Trophoblast cell (in vitro differentiated cells and primary cell): Measurements from ENCODE around the gene ORM2.

Source experiments
- DNase-seq, 2 donors: peaks; one replicate each; pipeline ENCODE4 v3.0.0-alpha.2; 2016
- H2AFZ ChIP-seq: 2 replicates; pipeline ENCODE4 v1.6.1; 2013; ENCODE audit warnings: low read length, moderate library complexity, mild to moderate bottlenecking; ENCODE audit not compliant: insufficient read depth, poor library complexity
- H2AK5ac ChIP-seq: 2 replicates; pipeline ENCODE4 v1.6.1; 2013; ENCODE audit warnings: mild to moderate bottlenecking, low read length
- H2BK120ac ChIP-seq: 2 replicates; pipeline ENCODE4 v1.6.1; 2013; ENCODE audit warnings: low read length, mild to moderate bottlenecking, moderate library complexity; ENCODE audit not compliant: insufficient read depth, poor library complexity
- H2BK12ac ChIP-seq: 2 replicates; pipeline ENCODE4 v1.6.1; 2013; ENCODE audit warnings: mild to moderate bottlenecking, low read length, moderate library complexity
- H2BK5ac ChIP-seq: 2 replicates; pipeline ENCODE4 v1.6.1; 2013; ENCODE audit warnings: low read length, low read depth, moderate library complexity, mild to moderate bottlenecking; ENCODE audit not compliant: poor library complexity
- H3K14ac ChIP-seq: 2 replicates; pipeline ENCODE4 v1.6.1; 2013; ENCODE audit warnings: mild to moderate bottlenecking, low read length
- H3K18ac ChIP-seq: 2 replicates; pipeline ENCODE4 v1.6.1; 2013; ENCODE audit warnings: mild to moderate bottlenecking, low read length
- H3K23ac ChIP-seq: 2 replicates; pipeline ENCODE4 v1.6.1; 2013; ENCODE audit warnings: low read length
- H3K27ac ChIP-seq: 2 replicates; pipeline ENCODE4 v1.5.1; 2013; ENCODE audit warnings: low read depth, mild to moderate bottlenecking, inconsistent platforms, low read length, moderate library complexity
- H3K27me3 ChIP-seq: 2 replicates; pipeline ENCODE4 v1.6.1; 2013; ENCODE audit warnings: inconsistent platforms, mild to moderate bottlenecking, low read length, moderate library complexity; ENCODE audit not compliant: insufficient read depth
- H3K36me3 ChIP-seq, 2 experiments: 1 replicate in 1 of 2; 2 replicates in 1 of 2; pipeline ENCODE4 v1.6.1; 2013; ENCODE audit warnings: low read length in 2 of 2, mild to moderate bottlenecking in 2 of 2, moderate library complexity in 1 of 2; ENCODE audit not compliant: insufficient read depth in 2 of 2, control insufficient read depth in 1 of 2
- H3K4ac ChIP-seq: 2 replicates; pipeline ENCODE4 v1.6.1; 2013; ENCODE audit warnings: low read depth, mild to moderate bottlenecking, low read length, moderate library complexity
- H3K4me1 ChIP-seq, 2 experiments: 1 replicate in 1 of 2; 2 replicates in 1 of 2; pipeline ENCODE4 v1.6.1; 2013; ENCODE audit warnings: low read length in 2 of 2, mild to moderate bottlenecking in 2 of 2, moderate library complexity in 1 of 2; ENCODE audit not compliant: insufficient read depth in 2 of 2, control insufficient read depth in 1 of 2
- H3K4me2 ChIP-seq: 2 replicates; pipeline ENCODE4 v1.6.1; 2013; ENCODE audit warnings: inconsistent platforms, mild to moderate bottlenecking, low read length, moderate library complexity
- H3K4me3 ChIP-seq: 2 replicates; pipeline ENCODE4 v1.5.1; 2013; ENCODE audit warnings: mild to moderate bottlenecking, low read depth, low read length, inconsistent platforms
- H3K79me1 ChIP-seq: one replicate; pipeline ENCODE4 v1.6.1; 2013; ENCODE audit warnings: low read length
- H3K79me2 ChIP-seq: 2 replicates; pipeline ENCODE4 v1.6.1; 2013; ENCODE audit warnings: low read length, mild to moderate bottlenecking; ENCODE audit not compliant: control insufficient read depth, insufficient read depth, poor library complexity
- H3K9ac ChIP-seq: 2 replicates; pipeline ENCODE4 v1.6.1; 2013; ENCODE audit warnings: mild to moderate bottlenecking, low read length
- H3K9me3 ChIP-seq: 2 replicates; pipeline ENCODE4 v1.6.1; 2013; ENCODE audit warnings: low read depth, mild to moderate bottlenecking, control low read depth, inconsistent platforms, low read length; ENCODE audit not compliant: insufficient read depth
- H4K12ac ChIP-seq: 2 replicates; pipeline ENCODE4 v1.6.1; 2013; ENCODE audit warnings: low read depth, mild to moderate bottlenecking, low read length, moderate library complexity
- H4K8ac ChIP-seq: 2 replicates; pipeline ENCODE4 v1.6.1; 2013; ENCODE audit warnings: low read depth, mild to moderate bottlenecking, low read length, moderate library complexity
- H4K91ac ChIP-seq: one replicate; pipeline ENCODE4 v1.6.1; 2013; ENCODE audit warnings: low read depth, mild to moderate bottlenecking, low read length, moderate library complexity
- WGBS: extraction: QIAGEN DNeasy Blood & Tissue Kit; methylation state at CpG from one replicate; pipeline ENCODE4 v1.1.7; 2013; ENCODE audit warnings: missing lambda C conversion rate; ENCODE audit not compliant: insufficient read length, insufficient coverage; ENCODE audit errors: extremely low coverage; 5-methylcytosine and 5-hydroxymethylcytosine counted together

ORM2 gene

GRCh38 chr9:114288193-114289091 lies 41.2 kb upstream of the ORM2 start:
- H4K12ac ChIP-seq, result no peak overlapping the region
- WGBS, result no CpG with 5 or more reads among the region's 23 CpGs
- H3K4me1 ChIP-seq, result peaks cover 20 to 24% of the 10 kb centered on the region in 2 experiments
- peak overlapping the region; percentile 37 for H4K91ac ChIP-seq
- peaks cover 8% of the 10 kb centered on the region for H3K9me3 ChIP-seq
- H3K27me3 ChIP-seq, result no peaks in the 10 kb centered on the region
- H2BK120ac ChIP-seq, result peak overlapping the region; percentile 54
- H3K18ac ChIP-seq, result peak overlapping the region; percentile 4
- H3K14ac ChIP-seq, result peak overlapping the region; percentile 20
- H4K8ac ChIP-seq, result peak overlapping the region; percentile 17
- peaks cover 23% of the 10 kb centered on the region for H3K79me1 ChIP-seq
- peak overlapping the region; percentile 32 for H2BK5ac ChIP-seq
- DNase-seq, result peak; percentile 43 to 57
- H2AK5ac ChIP-seq, result no peak overlapping the region
- H3K36me3 ChIP-seq, result peaks cover 32 to 39% of the 10 kb centered on the region in 2 experiments
- no peak overlapping the region for H3K4me2 ChIP-seq
- no peak overlapping the region for H2AFZ ChIP-seq
- no peak overlapping the region for H3K23ac ChIP-seq
- no peaks in the 10 kb centered on the region for H3K79me2 ChIP-seq
- peak overlapping the region; percentile 12 for H2BK12ac ChIP-seq
- H3K4me3 ChIP-seq, result no peak overlapping the region
- no peak overlapping the region for H3K4ac ChIP-seq
- H3K9ac ChIP-seq, result no peak overlapping the region
- H3K27ac ChIP-seq, result peak overlapping the region; percentile 55

- Histone ChIP-seq H2AFZ (no peak overlapping the region), H3K4ac (no peak overlapping the region), H3K23ac (no peak overlapping the region), H3K27me3 (no peaks in the 10 kb centered on the region), H3K4me2 (no peak overlapping the region), H3K18ac (peak overlapping the region; percentile 33), H3K9ac (no peak overlapping the region), H2BK5ac (no peak overlapping the region), H3K4me1 (peaks cover 20 to 24% of the 10 kb centered on the region in 2 experiments), H4K8ac (peak overlapping the region; percentile 12), H3K27ac (no peak overlapping the region), H3K79me1 (peaks cover 21% of the 10 kb centered on the region), H4K91ac (peak overlapping the region; percentile 66), H3K4me3 (no peak overlapping the region), H2AK5ac (peak overlapping the region; percentile 15), H2BK12ac (peak overlapping the region; percentile 55), H3K79me2 (no peaks in the 10 kb centered on the region), H2BK120ac (peak overlapping the region; percentile 40), H3K36me3 (peaks cover 27 to 37% of the 10 kb centered on the region in 2 experiments), H3K14ac (peak overlapping the region; percentile 24), H3K9me3 (peaks cover 6% of the 10 kb centered on the region), H4K12ac (no peak overlapping the region)
- no peak for DNase-seq
- WGBS, result no CpG with 5 or more reads among the region's 13 CpGs
Measured at GRCh38 chr9:114289106-114289505, 40.6 kb upstream of the ORM2 start.

- peaks cover 20 to 23% of the 10 kb centered on the region in 2 experiments for H3K4me1 ChIP-seq
- H3K23ac ChIP-seq, result no peak overlapping the region
- H3K9me3 ChIP-seq, result peaks cover 2% of the 10 kb centered on the region
- no peak overlapping the region for H2BK5ac ChIP-seq
- H3K4ac ChIP-seq, result no peak overlapping the region
- H2AK5ac ChIP-seq, result peak overlapping the region; percentile 40
- no peak overlapping the region for H2BK12ac ChIP-seq
- no peak overlapping the region for H2AFZ ChIP-seq
- no peak overlapping the region for H3K4me2 ChIP-seq
- peaks cover 20% of the 10 kb centered on the region for H3K79me1 ChIP-seq
- H3K9ac ChIP-seq, result no peak overlapping the region
- H2BK120ac ChIP-seq, result peak overlapping the region; percentile 33
- DNase-seq, result no peak
- no peak overlapping the region for H3K14ac ChIP-seq
- no peak overlapping the region for H4K12ac ChIP-seq
- H4K8ac ChIP-seq, result no peak overlapping the region
- peak overlapping the region; percentile 66 for H4K91ac ChIP-seq
- WGBS, result no CpG with 5 or more reads among the region's 13 CpGs
- no peaks in the 10 kb centered on the region for H3K79me2 ChIP-seq
- no peak overlapping the region for H3K4me3 ChIP-seq
- H3K27ac ChIP-seq, result no peak overlapping the region
- H3K18ac ChIP-seq, result no peak overlapping the region
- no peaks in the 10 kb centered on the region for H3K27me3 ChIP-seq
- H3K36me3 ChIP-seq, result peaks cover 20 to 30% of the 10 kb centered on the region in 2 experiments
Measured at GRCh38 chr9:114289571-114290481, 39.8 kb upstream of the ORM2 start.

- Histone ChIP-seq H3K79me2 (no peaks in the 10 kb centered on the region), H3K9ac (no peak overlapping the region), H3K4ac (no peak overlapping the region), H3K23ac (no peak overlapping the region), H3K9me3 (peaks cover 2% of the 10 kb centered on the region), H4K8ac (no peak overlapping the region), H2BK120ac (no peak overlapping the region), H3K27ac (no peak overlapping the region), H2AFZ (no peak overlapping the region), H3K4me1 (peaks cover 16% of the 10 kb centered on the region in 2 experiments), H3K18ac (no peak overlapping the region), H3K27me3 (no peaks in the 10 kb centered on the region), H3K4me2 (no peak overlapping the region), H2AK5ac (no peak overlapping the region), H4K12ac (no peak overlapping the region), H3K14ac (no peak overlapping the region), H4K91ac (peak overlapping the region; percentile 30), H3K36me3 (peaks cover 17 to 26% of the 10 kb centered on the region in 2 experiments), H3K79me1 (peaks cover 17% of the 10 kb centered on the region), H2BK12ac (peak overlapping the region; percentile 29), H2BK5ac (no peak overlapping the region), H3K4me3 (no peak overlapping the region)
- no peak for DNase-seq
- no CpG with 5 or more reads among the region's 7 CpGs for WGBS
Measured at GRCh38 chr9:114290561-114290986, 39.1 kb upstream of the ORM2 start.
